Measurements from ENCODE around the gene ZMYND19.
"Not testable (repeated sequence)": the region's sequence is repeated elsewhere in the genome, so short reads cannot be mapped to it uniquely, and the experiment has no call there.

The ZMYND19 gene

DNA sequence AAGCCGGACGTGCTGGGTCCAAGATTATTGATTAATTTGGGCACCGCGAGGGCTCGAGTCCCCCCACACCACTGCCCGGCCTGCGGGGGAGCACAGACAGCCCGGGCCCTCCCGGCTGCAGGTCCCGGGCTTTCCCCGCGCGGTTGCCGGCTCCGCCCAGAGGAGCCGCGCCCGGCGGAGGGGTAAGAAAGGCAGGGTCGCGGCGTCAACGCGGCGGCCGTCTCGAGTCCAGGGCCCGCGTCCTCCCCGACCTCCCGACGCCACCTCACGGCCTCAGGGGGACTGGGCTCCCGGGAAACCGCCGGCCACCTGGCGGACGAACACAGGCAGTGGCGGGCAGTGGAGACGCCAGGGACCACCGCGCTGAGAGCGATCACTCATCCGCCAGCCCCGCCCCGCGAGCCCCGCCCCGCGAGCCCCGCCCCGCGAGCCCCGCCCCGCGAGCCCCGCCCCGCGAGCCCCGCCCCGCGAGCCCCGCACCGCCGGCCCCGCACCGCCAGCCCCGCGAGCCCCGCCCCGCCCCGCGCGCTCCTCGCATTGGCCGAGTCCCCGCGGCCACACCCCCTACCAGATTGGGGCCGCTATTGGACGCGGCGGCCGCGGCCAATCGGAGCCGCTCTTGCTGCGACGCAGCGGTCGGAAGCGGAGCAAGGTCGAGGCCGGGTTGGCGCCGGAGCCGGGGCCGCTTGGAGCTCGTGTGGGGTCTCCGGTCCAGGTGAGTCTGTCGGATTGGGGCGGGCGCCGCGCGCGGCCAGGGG is 38.9 kb downstream of the ZMYND19 start, which contains the start of gene MRPL41:
Gene MRPL41 (plus strand): TSS at position 616 of the 758 bp plus-strand sequence. CDS start 203 bp downstream, outside the sequence.
- H3K27me3 ChIP-seq = no peaks in the 10 kb centered on the region
- H3K4me3 ChIP-seq (ENCODE audit: low read depth, low read length) = peak within 1 kb of the TSS; percentile 81
- peaks cover 33% of the 10 kb centered on the region for H3K36me3 ChIP-seq
- DNase-seq = peak; percentile 98
- TF ChIP-seq, protein P1, sequence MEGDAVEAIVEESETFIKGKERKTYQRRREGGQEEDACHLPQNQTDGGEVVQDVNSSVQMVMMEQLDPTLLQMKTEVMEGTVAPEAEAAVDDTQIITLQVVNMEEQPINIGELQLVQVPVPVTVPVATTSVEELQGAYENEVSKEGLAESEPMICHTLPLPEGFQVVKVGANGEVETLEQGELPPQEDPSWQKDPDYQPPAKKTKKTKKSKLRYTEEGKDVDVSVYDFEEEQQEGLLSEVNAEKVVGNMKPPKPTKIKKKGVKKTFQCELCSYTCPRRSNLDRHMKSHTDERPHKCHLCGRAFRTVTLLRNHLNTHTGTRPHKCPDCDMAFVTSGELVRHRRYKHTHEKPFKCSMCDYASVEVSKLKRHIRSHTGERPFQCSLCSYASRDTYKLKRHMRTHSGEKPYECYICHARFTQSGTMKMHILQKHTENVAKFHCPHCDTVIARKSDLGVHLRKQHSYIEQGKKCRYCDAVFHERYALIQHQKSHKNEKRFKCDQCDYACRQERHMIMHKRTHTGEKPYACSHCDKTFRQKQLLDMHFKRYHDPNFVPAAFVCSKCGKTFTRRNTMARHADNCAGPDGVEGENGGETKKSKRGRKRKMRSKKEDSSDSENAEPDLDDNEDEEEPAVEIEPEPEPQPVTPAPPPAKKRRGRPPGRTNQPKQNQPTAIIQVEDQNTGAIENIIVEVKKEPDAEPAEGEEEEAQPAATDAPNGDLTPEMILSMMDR (IDR thresholded peaks at IDR 0.05; ENCODE audit: low read depth, low read length) = peak; percentile 49
- H3K4me1 ChIP-seq = peaks cover 6% of the 10 kb centered on the region
- H3K9me3 ChIP-seq = no peaks in the 10 kb centered on the region

DNA sequence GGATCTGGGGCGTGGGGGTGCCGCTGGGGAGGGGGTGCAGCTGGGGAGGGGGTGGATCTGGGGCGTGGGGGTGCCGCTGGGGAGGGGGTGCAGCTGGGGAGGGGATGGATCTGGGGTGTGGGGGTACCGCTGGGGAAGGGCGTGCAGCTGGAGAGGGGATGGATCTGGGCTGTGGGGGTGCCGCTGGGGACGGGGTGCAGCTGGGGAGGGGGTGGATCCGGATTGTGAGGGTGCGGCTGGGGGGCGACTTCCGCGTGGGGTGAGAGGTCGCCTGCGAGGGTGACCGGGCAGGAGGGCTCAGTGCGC is 39.4 kb downstream of the ZMYND19 start:
- not testable (repeated sequence) for H3K9me3 ChIP-seq, H3K27me3 ChIP-seq, H3K4me1 ChIP-seq, DNase-seq
- Histone ChIP-seq H3K36me3 (peaks cover 27% of the 10 kb centered on the region), H3K4me3 (ENCODE audit: low read depth, low read length) (peak overlapping the region; percentile 66)

DNA sequence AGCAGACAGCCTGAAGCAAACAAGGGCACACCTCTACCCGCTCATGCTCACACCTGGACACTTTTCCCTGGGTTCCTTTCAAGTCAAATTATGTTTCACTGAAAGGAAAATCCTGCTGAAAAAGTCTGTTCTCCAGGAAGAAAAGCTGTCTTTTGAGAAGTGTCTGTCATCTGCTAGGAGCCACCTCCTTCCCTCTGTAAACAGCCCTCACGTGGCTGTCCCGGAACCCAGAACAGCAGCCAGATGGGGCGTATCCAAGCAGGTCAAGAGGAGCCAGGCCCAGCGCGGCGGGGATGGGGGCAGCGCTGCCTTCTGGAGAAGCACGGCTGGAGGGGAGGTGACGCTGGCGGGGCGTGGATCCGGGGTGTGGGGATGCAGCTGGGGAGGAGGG is 40.1 kb downstream of the ZMYND19 start, which contains the start of gene PNPLA7:
Gene PNPLA7 (minus strand): TSS at position 172 of the 391 bp plus-strand sequence. CDS start 205 bp downstream, outside the sequence.
- Histone ChIP-seq H3K4me1 (peaks cover 6% of the 10 kb centered on the region), H3K4me3 (ENCODE audit: low read depth, low read length) (peak within 1 kb of the TSS; percentile 66), H3K9me3 (no peaks in the 10 kb centered on the region), H3K36me3 (peaks cover 21% of the 10 kb centered on the region), H3K27me3 (no peaks in the 10 kb centered on the region)
- TF ChIP-seq, protein P1 (IDR thresholded peaks at IDR 0.05; ENCODE audit: low read depth, low read length) = no peak
- DNase-seq = peak; percentile 92

DNA sequence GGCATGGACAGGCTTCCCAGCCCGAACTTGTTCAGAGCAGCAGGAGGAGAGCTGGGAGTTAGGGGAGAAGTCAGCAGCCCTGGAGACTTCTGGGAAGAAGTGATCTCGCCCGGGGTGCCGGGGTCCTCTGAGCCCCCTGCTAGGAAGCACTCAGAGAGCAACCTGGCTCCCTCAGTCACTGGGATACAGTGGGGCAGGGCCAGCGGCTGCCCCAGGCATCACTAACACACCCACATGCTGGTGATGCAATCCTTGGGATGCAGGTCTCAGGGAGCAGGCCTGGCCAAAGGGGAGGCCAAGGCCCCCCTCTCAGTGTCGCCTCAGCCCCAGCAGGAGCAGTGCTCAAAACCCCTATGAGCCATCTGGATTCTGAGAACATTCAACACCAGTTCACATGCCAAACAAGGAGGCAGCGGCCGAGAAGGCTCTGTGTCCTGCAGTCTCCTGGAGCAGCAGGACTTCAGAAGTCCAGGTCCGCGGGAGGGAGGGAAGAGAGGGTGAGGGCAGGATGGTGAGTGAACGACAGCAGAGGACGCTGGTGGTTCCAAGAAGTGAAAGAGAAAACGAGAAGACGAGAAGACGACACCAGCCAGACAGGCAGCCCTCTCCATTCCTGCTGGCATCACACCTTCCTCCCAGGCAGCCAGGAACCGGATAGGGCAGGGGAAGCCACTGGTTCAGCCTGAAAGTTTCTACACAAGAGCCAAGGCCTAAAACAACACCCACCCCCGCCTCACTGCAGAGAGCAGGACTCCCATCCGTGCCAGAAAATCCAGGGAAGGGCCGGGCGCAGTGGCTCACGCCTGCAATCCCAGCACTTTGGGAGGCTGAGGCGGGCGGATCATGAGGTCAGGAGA is 42.4 kb downstream of the ZMYND19 start:
- peaks cover 6% of the 10 kb centered on the region for H3K4me1 ChIP-seq

DNA sequence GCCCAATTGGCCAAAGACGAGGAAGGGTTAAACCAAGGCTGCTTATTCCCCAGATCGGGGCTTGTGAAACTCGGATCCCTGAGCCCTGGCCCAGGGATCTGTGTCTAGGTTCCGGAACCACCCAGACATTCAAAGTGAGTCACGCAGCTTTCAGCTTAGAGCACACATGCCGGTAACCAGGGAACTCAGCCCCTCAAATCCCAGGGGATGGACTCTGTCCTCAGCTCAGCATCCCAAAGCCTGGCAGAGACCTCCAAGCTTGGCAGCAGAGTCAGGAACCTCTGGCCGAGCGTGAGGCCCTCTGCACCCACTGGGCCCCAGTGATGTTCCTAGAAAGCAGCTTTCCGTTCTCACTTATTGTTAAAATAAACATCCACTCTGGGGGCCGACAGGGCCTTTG is 45.2 kb downstream of the ZMYND19 start:
- no peak overlapping the region for H3K4me3 ChIP-seq (ENCODE audit: low read depth, low read length)
- TF ChIP-seq, protein P1 (IDR thresholded peaks at IDR 0.05; ENCODE audit: low read depth, low read length) = no peak
- no peak for DNase-seq

More for the DNA sequence above, 42.4 kb downstream of the ZMYND19 start:
- Histone ChIP-seq H3K27me3 (no peaks in the 10 kb centered on the region), H3K36me3 (peaks cover 4% of the 10 kb centered on the region), H3K9me3 (no peaks in the 10 kb centered on the region), H3K4me3 (ENCODE audit: low read depth, low read length) (no peak overlapping the region)
- DNase-seq = no peak
- TF ChIP-seq, protein P1 (IDR thresholded peaks at IDR 0.05; ENCODE audit: low read depth, low read length) = no peak

DNA sequence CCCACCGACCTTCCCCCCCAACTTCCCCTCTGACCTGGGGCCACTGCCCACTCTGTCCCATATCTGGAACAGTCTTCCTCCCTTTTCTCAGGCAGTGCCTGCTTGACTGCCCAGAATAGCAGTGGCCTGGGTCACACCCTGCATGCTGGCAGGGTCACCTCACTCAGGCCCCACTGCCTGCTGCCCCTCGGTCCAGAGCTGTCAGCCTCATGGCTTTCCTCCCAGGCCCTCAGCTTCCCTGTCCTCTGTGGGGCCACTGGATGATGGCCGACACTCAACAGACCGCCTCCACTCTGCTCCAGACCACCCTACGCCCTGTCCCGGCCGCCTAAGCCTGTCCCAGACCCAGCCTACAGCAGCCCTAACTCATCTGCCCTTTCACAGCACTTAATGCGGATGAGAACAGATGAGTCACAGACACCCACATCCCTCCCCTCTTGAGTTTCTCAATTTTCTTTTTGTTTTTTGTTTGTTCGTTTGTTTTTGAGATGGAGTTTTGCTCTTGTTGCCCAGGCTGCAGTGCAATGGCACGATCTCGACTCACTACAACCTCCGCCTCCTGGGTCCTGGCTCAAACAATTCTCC is 46.0 kb downstream of the ZMYND19 start:
- Histone ChIP-seq H3K4me3 (ENCODE audit: low read depth, low read length) (no peak overlapping the region), H3K36me3 (no peaks in the 10 kb centered on the region), H3K9me3 (no peaks in the 10 kb centered on the region), H3K27me3 (no peaks in the 10 kb centered on the region), H3K4me1 (no peaks in the 10 kb centered on the region; the same call in 1 of the 2 replicates)
- DNase-seq = no peak
- TF ChIP-seq, protein P1 (IDR thresholded peaks at IDR 0.05; ENCODE audit: low read depth, low read length) = no peak

More for the DNA sequence above, 45.2 kb downstream of the ZMYND19 start:
- Histone ChIP-seq H3K27me3 (no peaks in the 10 kb centered on the region), H3K36me3 (no peaks in the 10 kb centered on the region), H3K4me1 (peaks cover 4% of the 10 kb centered on the region), H3K9me3 (no peaks in the 10 kb centered on the region)
